Dermis blood vessel endothelial cell (primary cell): ENCODE measurements around the gene SHMT2. TPM values are rescaled to one million over a fixed set of nuclear protein-coding genes. Genes with fewer than 3 reads are reported as not detected.
"Not testable (repeated sequence)": the region's sequence is repeated elsewhere in the genome, so short reads cannot be mapped to it uniquely, and the experiment has no call there.

Experiments used
- DNase-seq: peaks from one replicate; pipeline ENCODE4 v3.0.0; 2010
- total RNA-seq: library from RNA; depleted of rRNA; stranded (reverse); fragments of >200 nt; gene quantifications from 2 replicates; pipeline ENCODE4 v1.2.3, GENCODE V29; 2014

The SHMT2 gene
- total RNA-seq, 1 donor from 2014 or later, result 140 TPM

GRCh38 chr12:57270966-57271470, 41.5 kb downstream of the SHMT2 start:
- peak; percentile 24 for DNase-seq

GRCh38 chr12:57272337-57273151, 43.0 kb downstream of the SHMT2 start:
- peak; percentile 62 for DNase-seq

DNA sequence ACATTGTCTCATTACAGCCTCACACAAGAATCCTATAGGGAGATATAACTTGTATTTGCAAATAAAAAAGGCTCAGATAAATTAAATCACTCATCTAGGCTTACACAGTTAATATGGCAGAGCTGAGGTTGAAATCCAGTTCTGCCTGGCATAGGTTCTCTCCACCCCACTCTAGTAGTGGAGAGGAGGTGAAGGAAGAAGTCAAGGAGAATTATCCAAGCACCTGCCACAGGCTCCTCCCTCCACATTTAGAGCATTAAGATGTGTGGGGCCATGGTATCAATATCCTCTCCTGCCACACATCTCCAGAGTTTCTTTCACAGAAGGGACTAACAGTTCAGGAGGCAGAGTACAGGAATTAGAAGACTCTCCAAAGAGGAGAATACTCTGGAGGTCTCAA, 44.0 kb downstream of the SHMT2 start:
- no peak for DNase-seq

- DNase-seq, result not testable (repeated sequence)
Observed at GRCh38 chr12:57276233-57276632, 46.7 kb downstream of the SHMT2 start.

DNA sequence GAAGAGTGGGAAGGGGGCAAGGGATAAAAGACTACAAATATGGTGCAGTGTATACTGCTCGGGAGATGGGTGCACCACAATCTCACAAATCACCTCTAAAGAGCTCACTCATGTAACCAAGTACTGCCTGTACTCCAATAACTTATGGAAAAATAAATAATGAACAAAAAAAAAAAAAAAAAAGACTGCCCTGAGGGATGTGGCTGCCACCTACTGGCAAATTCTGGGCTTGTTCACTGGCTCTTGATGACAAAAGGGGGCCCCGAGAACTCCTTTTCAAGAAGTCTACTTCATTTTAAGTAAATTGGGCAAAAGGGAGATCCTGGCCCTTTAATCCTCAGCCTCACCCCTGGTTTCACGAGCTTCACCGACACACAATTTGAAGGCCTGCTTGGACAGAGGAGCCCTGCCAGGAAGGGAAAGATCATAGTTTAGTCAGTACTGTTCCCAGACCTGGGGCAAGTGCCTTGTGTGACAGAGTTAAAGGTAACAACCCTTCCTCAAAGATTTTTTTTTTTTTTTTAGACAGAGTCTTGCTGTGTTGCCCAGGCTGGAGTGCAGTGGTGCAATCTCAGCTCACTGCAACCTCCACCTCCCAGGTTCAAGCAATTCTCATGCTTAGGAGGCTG, 47.5 kb downstream of the SHMT2 start:
- DNase-seq, result peak; percentile 64

DNA sequence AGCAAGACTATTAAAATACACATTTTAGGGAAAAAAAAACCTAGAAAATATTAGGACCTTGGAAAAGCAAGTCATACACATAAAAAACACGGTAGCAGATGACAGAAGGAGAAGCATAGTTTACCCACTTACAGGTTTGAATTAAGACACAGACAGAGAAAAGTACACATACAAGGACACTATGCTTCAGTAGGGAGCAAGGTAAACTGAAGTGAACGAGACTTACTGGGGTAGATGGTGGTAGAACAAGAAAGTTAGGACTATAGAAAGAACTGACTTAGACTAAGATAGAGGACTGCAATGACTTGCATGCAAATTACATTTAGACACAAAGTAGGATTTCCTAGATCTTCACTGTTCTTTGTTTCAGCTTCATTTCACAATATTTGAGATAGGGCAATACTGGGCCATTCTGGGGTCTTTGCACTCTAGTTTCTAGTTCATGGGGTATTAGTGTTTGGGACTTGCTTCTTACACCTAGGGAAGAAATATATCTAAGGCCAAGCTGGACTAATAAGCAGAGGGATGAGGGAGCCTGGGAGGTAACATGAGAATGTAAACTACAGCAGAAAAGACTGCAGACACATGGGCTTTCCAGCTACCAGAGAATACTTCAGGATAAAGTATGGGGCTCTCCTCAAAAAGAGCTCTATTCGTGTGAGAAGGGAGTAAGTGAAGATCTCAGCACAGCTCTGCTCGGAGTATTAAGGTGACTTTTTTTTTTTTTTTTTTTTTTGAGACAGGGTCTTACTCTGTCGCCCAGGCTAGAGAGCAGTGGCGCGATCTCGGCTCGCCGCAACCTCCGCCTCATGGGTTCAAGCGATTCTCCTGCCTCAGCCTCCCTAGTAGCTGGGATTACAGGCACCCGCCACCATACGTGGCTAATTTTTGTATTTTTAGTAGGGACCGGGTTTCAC, 49.2 kb downstream of the SHMT2 start:
- no peak for DNase-seq

DNA sequence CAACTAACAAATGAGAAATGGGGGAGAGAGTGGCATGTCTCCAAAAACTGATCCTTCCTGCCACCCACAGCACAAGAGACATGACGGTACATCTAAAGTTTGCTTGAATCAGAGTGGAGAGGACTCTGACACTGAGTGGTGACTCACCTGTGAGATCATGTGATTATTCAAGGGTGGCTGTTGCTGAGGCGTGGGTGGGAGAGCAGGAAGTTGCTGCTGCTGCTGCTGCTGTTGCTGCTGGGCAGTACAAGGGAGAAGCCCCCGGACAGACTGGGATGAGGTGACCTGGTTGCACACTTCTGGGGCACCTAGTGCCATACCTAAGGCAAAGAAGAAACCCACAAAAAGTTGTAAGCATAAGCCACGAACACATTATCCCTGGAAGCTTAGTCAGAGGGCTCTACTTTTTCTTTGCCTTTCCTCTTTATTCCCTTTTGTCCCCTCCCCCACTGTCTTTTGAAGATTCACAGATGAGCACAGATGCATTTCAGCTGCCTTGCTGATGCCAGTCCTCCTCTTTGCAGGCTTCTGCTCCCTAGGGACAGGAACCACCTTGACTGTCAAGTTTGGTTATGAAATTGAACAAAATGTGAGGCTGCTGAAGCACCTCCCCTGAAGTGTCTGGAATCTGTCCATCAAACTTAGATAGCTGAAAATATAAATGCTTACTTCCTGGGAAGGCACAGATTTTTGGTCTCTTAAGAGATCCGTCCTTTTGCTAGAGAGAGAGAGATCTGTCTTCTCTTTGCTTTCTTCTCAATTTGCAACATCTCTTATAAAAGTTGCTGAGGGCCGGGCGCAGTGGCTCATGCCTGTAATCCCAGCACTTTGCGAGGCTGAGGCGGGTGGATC, 50.9 kb downstream of the SHMT2 start:
- DNase-seq, result peak; percentile 87

DNA sequence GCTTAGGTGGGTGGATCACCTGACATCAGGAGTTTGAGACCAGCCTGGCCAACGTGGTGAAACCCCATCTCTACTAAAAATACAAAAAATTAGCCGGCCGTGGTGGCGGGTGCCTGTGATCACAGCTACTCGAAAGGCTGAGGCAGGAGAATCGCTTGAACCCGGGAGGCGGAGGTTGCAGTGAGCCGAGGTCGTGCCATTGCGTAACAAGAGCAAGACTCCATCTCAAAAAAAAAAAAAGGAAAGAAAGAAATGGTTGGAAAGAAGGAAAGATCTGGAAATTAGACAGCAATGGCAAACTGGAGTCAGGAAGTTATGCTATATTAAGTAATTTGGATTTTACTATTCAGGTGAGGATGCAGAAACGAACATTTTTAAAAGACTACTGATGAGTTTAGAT, 52.6 kb downstream of the SHMT2 start:
- DNase-seq, result not testable (repeated sequence)

Other genes with a start within 250 kb of the SHMT2 start
- 11.1 and 11.2 TPM in 2 replicates for gene ZBTB39, start 223.2 kb upstream of the SHMT2 start, total RNA-seq
- not detected in 2 replicates for gene TAC3, start 213.2 kb upstream of the SHMT2 start, total RNA-seq
- not detected in 2 replicates for gene MYO1A, start 179.6 kb upstream of the SHMT2 start, total RNA-seq
- gene NEMP1, start 150.9 kb upstream of the SHMT2 start, total RNA-seq, result 7.8 and 10.7 TPM in 2 replicates
- 9.6 and 26.9 TPM in 2 replicates for gene NAB2, start 140.6 kb upstream of the SHMT2 start, total RNA-seq
- 39.6 and 40.5 TPM in 2 replicates for gene STAT6, start 118.3 kb upstream of the SHMT2 start, total RNA-seq
- 1.7 and 3.2 TPM in 2 replicates for gene LRP1, start 101.2 kb upstream of the SHMT2 start, total RNA-seq
- not detected in 2 replicates for gene LRP1-AS, start 82.1 kb upstream of the SHMT2 start, total RNA-seq
- gene NXPH4, start 12.9 kb upstream of the SHMT2 start, total RNA-seq, result 0.51 TPM in 1 of 2 replicates, not detected in the other
- 0.65 TPM in 1 of 2 replicates, not detected in the other for gene STAC3, start 21.5 kb downstream of the SHMT2 start, total RNA-seq
- 8.8 and 9.8 TPM in 2 replicates for gene R3HDM2, start 201.3 kb downstream of the SHMT2 start, total RNA-seq
- not detected in 2 replicates for gene INHBC, start 205.1 kb downstream of the SHMT2 start, total RNA-seq
- gene INHBE, start 225.6 kb downstream of the SHMT2 start, total RNA-seq, result not detected in 2 replicates
- gene GLI1, start 230.1 kb downstream of the SHMT2 start, total RNA-seq, result 0.17 and 0.47 TPM in 2 replicates